ENCODE results near the gene RBM46. TPM values are rescaled to one million over a fixed set of nuclear protein-coding genes. Genes with fewer than 3 reads are reported as not detected.

Gene RBM46
- total RNA-seq, 2 donors from 2014 or later, result not detected

- Mint-ChIP-seq H3K4me1 (no peaks in the 10 kb centered on the region), H3K4me3 (no peak overlapping the region), H3K27ac (no peak overlapping the region), H3K27me3 (peaks cover 22% of the 10 kb centered on the region), H3K9me3 (no peaks in the 10 kb centered on the region), H3K36me3 (ENCODE audit: low read depth) (no peaks in the 10 kb centered on the region)
- no peak for ATAC-seq (replicated peaks)
Measured at GRCh38 chr4:154778264-154778663, 2.8 kb upstream of the RBM46 start.

GRCh38 chr4:154779362-154779947, 1.6 kb upstream of the RBM46 start:
- Mint-ChIP-seq H3K27ac (no peak overlapping the region), H3K36me3 (ENCODE audit: low read depth) (no peaks in the 10 kb centered on the region), H3K4me3 (no peak overlapping the region), H3K27me3 (peaks cover 24% of the 10 kb centered on the region), H3K4me1 (no peaks in the 10 kb centered on the region), H3K9me3 (no peaks in the 10 kb centered on the region)
- no peak for ATAC-seq (replicated peaks)

- H3K9me3 Mint-ChIP-seq, result no peaks in the 10 kb centered on the region
- no peaks in the 10 kb centered on the region for H3K36me3 Mint-ChIP-seq (ENCODE audit: low read depth)
- peaks cover 19% of the 10 kb centered on the region for H3K27me3 Mint-ChIP-seq
- ATAC-seq (replicated peaks), result no peak
- H3K4me3 Mint-ChIP-seq, result no peak overlapping the region
- H3K4me1 Mint-ChIP-seq, result no peaks in the 10 kb centered on the region
- no peak overlapping the region for H3K27ac Mint-ChIP-seq
Measured at GRCh38 chr4:154781983-154782293, 866 bp downstream of the RBM46 start.

- ATAC-seq (replicated peaks), result no peak
- Mint-ChIP-seq H3K4me3 (no peak overlapping the region), H3K9me3 (no peaks in the 10 kb centered on the region), H3K27ac (no peak overlapping the region), H3K27me3 (peaks cover 4% of the 10 kb centered on the region), H3K4me1 (no peaks in the 10 kb centered on the region), H3K36me3 (ENCODE audit: low read depth) (no peaks in the 10 kb centered on the region)
Measured at GRCh38 chr4:154807042-154807630, 26.1 kb downstream of the RBM46 start.

GRCh38 chr4:154818230-154818629, 37.2 kb downstream of the RBM46 start:
- Mint-ChIP-seq H3K27me3 (peaks cover 4% of the 10 kb centered on the region), H3K4me3 (no peak overlapping the region), H3K36me3 (ENCODE audit: low read depth) (no peaks in the 10 kb centered on the region), H3K9me3 (no peaks in the 10 kb centered on the region), H3K4me1 (no peaks in the 10 kb centered on the region), H3K27ac (no peak overlapping the region)
- no peak for ATAC-seq (replicated peaks)

GRCh38 chr4:154822775-154823174, 41.7 kb downstream of the RBM46 start:
- Mint-ChIP-seq H3K4me3 (no peak overlapping the region), H3K36me3 (ENCODE audit: low read depth) (no peaks in the 10 kb centered on the region), H3K27ac (no peak overlapping the region), H3K4me1 (no peaks in the 10 kb centered on the region), H3K27me3 (peaks cover 5% of the 10 kb centered on the region), H3K9me3 (no peaks in the 10 kb centered on the region)
- ATAC-seq (replicated peaks), result no peak

GRCh38 chr4:154836030-154836429, 55.0 kb downstream of the RBM46 start:
- Mint-ChIP-seq H3K4me3 (no peak overlapping the region), H3K9me3 (peaks cover 8% of the 10 kb centered on the region), H3K27ac (no peak overlapping the region), H3K36me3 (ENCODE audit: low read depth) (no peaks in the 10 kb centered on the region), H3K4me1 (no peaks in the 10 kb centered on the region), H3K27me3 (no peaks in the 10 kb centered on the region)
- ATAC-seq (replicated peaks), result no peak

GRCh38 chr4:154836513-154836912, 55.4 kb downstream of the RBM46 start:
- no peak overlapping the region for H3K4me3 Mint-ChIP-seq
- H3K4me1 Mint-ChIP-seq, result no peaks in the 10 kb centered on the region
- no peaks in the 10 kb centered on the region for H3K27me3 Mint-ChIP-seq
- H3K9me3 Mint-ChIP-seq, result peaks cover 8% of the 10 kb centered on the region
- H3K27ac Mint-ChIP-seq, result no peak overlapping the region
- no peaks in the 10 kb centered on the region for H3K36me3 Mint-ChIP-seq (ENCODE audit: low read depth)
- no peak for ATAC-seq (replicated peaks)

GRCh38 chr4:154838155-154838554, 57.1 kb downstream of the RBM46 start:
- Mint-ChIP-seq H3K36me3 (ENCODE audit: low read depth) (no peaks in the 10 kb centered on the region), H3K4me1 (no peaks in the 10 kb centered on the region), H3K27ac (no peak overlapping the region), H3K9me3 (peaks cover 7% of the 10 kb centered on the region), H3K4me3 (no peak overlapping the region), H3K27me3 (no peaks in the 10 kb centered on the region)
- ATAC-seq (replicated peaks), result no peak

GRCh38 chr4:154838694-154839093, 57.6 kb downstream of the RBM46 start:
- Mint-ChIP-seq H3K4me1 (no peaks in the 10 kb centered on the region), H3K36me3 (ENCODE audit: low read depth) (no peaks in the 10 kb centered on the region), H3K4me3 (no peak overlapping the region), H3K27me3 (no peaks in the 10 kb centered on the region), H3K9me3 (peaks cover 7% of the 10 kb centered on the region), H3K27ac (no peak overlapping the region)
- no peak for ATAC-seq (replicated peaks)

- Mint-ChIP-seq H3K27me3 (peaks cover 10% of the 10 kb centered on the region), H3K9me3 (no peaks in the 10 kb centered on the region), H3K4me1 (no peaks in the 10 kb centered on the region), H3K27ac (no peak overlapping the region), H3K36me3 (ENCODE audit: low read depth) (no peaks in the 10 kb centered on the region), H3K4me3 (no peak overlapping the region)
- no peak for ATAC-seq (replicated peaks)
Measured at GRCh38 chr4:154854362-154854761, 73.3 kb downstream of the RBM46 start.

GRCh38 chr4:154858166-154858565, 77.1 kb downstream of the RBM46 start:
- H3K27me3 Mint-ChIP-seq, result no peaks in the 10 kb centered on the region
- H3K36me3 Mint-ChIP-seq (ENCODE audit: low read depth), result no peaks in the 10 kb centered on the region
- no peaks in the 10 kb centered on the region for H3K9me3 Mint-ChIP-seq
- H3K4me3 Mint-ChIP-seq, result no peak overlapping the region
- no peak overlapping the region for H3K27ac Mint-ChIP-seq
- ATAC-seq (replicated peaks), result no peak
- no peaks in the 10 kb centered on the region for H3K4me1 Mint-ChIP-seq

GRCh38 chr4:154868414-154869194, 87.5 kb downstream of the RBM46 start:
- Mint-ChIP-seq H3K27me3 (no peaks in the 10 kb centered on the region), H3K36me3 (ENCODE audit: low read depth) (no peaks in the 10 kb centered on the region)
- ATAC-seq (replicated peaks), result no peak

GRCh38 chr4:154869301-154869700, 88.2 kb downstream of the RBM46 start:
- ATAC-seq (replicated peaks), result no peak
- no peak overlapping the region for H3K4me3 Mint-ChIP-seq
- H3K27ac Mint-ChIP-seq, result no peak overlapping the region
- H3K36me3 Mint-ChIP-seq (ENCODE audit: low read depth), result no peaks in the 10 kb centered on the region
- H3K9me3 Mint-ChIP-seq, result peaks cover 9% of the 10 kb centered on the region
- no peaks in the 10 kb centered on the region for H3K4me1 Mint-ChIP-seq
- H3K27me3 Mint-ChIP-seq, result no peaks in the 10 kb centered on the region

More at GRCh38 chr4:154868414-154869194, 87.5 kb downstream of the RBM46 start:
- no peaks in the 10 kb centered on the region for H3K4me1 Mint-ChIP-seq
- H3K27ac Mint-ChIP-seq, result no peak overlapping the region
- no peak overlapping the region for H3K4me3 Mint-ChIP-seq
- peaks cover 9% of the 10 kb centered on the region for H3K9me3 Mint-ChIP-seq

- H3K36me3 Mint-ChIP-seq (ENCODE audit: low read depth), result no peaks in the 10 kb centered on the region
- no peak overlapping the region for H3K27ac Mint-ChIP-seq
- no peaks in the 10 kb centered on the region for H3K27me3 Mint-ChIP-seq
- ATAC-seq (replicated peaks), result no peak
- H3K9me3 Mint-ChIP-seq, result peaks cover 9% of the 10 kb centered on the region
- no peak overlapping the region for H3K4me3 Mint-ChIP-seq
- H3K4me1 Mint-ChIP-seq, result no peaks in the 10 kb centered on the region
Measured at GRCh38 chr4:154872198-154872597, 91.1 kb downstream of the RBM46 start.

Measured in activated T-helper 17 cell treated with anti-CD3 and anti-CD28 coated beads, Interleukin-2, amount 50 U/mL, for 72 hours (primary cell).